GM13977 (cell line): ENCODE results near the gene TINCR.

Experiments
- DNase-seq: peaks from one replicate; pipeline ENCODE4 v3.0.0; 2012; ENCODE audit warnings: low spot score
- in situ Hi-C: fragments of 300-500 bp; cut with MboI; formaldehyde crosslinking; loops from one replicate; pipeline ENCODE4 v1.12.0; 2022; ENCODE audit warnings: low sequenced_read_pairs, low pct_unique_long_range_greater_than_20kb, mixed read lengths, inconsistent platforms; ENCODE audit not compliant: unreplicated experiment
- TF ChIP-seq, protein P1 (sequence below): IDR thresholded peaks from 2 replicates; pipeline ENCODE4 v1.5.1; 2012; ENCODE audit warnings: mild to moderate bottlenecking, control low read depth; ENCODE audit not compliant: insufficient read depth; ENCODE audit errors: extremely low read depth, missing control alignments

The TINCR gene

DNA sequence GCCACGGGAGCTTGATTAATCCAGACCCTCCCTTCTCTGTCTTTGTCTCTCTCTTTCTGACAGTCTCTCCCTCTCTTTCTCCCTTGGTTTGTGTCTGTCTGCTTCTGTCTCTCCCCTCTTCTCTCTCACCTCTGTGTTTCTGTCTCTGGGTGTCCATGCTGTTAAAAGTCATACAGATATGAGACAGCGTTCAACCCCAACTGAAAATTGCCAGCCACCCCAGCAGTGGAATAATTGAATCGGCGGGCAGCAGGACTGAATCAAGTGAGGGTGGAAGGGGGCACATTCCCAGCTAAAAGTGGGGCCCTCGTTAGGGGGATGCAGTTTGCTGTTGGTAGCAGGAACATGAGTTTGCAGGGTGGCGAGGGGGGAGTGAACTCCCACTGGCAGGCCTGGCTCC, 43.7 kb downstream of the TINCR start:
- in situ Hi-C loops: no loop called here
- no peak for DNase-seq
- TF ChIP-seq, protein P1, sequence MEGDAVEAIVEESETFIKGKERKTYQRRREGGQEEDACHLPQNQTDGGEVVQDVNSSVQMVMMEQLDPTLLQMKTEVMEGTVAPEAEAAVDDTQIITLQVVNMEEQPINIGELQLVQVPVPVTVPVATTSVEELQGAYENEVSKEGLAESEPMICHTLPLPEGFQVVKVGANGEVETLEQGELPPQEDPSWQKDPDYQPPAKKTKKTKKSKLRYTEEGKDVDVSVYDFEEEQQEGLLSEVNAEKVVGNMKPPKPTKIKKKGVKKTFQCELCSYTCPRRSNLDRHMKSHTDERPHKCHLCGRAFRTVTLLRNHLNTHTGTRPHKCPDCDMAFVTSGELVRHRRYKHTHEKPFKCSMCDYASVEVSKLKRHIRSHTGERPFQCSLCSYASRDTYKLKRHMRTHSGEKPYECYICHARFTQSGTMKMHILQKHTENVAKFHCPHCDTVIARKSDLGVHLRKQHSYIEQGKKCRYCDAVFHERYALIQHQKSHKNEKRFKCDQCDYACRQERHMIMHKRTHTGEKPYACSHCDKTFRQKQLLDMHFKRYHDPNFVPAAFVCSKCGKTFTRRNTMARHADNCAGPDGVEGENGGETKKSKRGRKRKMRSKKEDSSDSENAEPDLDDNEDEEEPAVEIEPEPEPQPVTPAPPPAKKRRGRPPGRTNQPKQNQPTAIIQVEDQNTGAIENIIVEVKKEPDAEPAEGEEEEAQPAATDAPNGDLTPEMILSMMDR: no peak

DNA sequence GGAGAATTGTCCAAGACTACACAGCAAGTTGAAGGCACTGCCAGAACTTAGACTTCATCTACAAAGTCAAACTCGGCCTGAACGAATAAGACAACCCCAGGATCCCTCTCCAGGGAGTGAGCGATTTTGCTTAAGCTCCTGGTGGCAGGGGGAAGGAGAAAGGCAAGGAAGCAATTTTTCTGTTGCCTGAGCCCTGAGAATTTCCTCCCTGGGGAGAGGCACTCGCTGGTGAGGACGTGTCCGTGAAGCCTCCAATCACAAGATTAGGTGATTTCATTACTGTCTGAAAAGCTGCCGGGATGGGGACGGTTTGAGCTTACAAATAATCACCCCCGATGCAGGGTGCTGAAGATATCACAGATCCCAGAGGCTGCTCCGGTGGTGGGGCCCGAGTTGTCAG, 45.6 kb downstream of the TINCR start:
- TF ChIP-seq, protein P1: no peak
- in situ Hi-C loops: no loop called here
- no peak for DNase-seq

DNA sequence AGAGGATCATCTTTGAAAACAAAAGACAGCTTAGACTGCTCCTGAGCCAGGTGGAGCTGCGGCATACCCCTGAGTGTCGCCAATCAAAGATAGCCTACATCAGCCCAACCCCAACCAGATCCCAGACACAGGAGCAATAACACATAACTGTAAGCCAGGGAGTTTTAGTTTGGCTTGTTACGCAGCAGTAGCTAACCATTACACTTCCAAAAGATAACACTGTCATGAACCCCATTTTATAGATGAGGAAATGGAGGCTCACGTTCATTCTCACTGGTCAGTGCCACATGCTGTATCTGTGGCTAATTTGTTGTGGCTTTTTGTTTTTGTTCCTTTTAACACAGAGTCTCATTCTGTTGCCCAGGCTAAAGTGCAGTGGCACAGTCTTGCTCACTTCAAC, 47.3 kb downstream of the TINCR start:
- in situ Hi-C loops: no loop called here
- DNase-seq: no peak
- TF ChIP-seq, protein P1: no peak

DNA sequence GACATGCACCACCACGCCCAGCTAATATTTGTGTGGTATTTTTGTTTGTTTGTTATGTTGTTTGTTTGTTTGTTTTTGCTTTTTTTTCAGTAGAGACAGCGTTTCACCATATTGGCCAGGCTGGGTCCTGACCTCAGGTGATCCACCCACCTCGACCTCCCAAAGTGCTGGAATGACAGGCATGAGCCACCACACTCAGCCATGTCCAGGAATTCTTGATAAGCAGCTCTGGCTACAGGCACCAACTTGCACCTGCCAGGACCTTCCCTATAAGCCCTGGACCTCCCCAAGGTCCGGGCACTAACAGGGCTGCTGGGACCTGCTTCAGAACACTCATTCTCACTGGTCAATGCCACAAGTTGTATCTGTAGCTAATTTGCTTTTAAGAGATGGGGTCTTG, 48.7 kb downstream of the TINCR start:
- in situ Hi-C loops: no loop called here
- DNase-seq: no peak

DNA sequence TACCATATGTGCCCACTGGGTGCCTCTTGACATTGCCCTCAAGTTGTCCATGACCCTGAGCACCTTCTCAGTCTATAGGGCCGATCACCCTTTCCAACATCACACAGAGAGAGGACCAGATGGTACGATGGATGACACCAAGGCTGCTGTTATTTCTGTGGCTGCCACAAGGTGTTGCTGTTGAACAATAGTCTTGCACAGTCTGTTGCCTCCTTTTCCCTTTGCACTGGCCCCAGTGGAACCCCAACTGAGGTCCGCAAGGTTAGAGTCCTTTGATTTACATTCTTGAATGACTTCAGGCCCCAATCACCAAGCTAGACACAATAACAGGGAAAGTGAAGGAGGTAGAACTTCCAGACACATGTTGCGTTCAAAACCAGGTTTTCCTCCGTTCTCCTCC, 52.0 kb downstream of the TINCR start:
- DNase-seq: no peak
- in situ Hi-C loops: no loop called here
- TF ChIP-seq, protein P1: no peak

More for the DNA sequence above, 48.7 kb downstream of the TINCR start:
- TF ChIP-seq, protein P1: no peak

DNA sequence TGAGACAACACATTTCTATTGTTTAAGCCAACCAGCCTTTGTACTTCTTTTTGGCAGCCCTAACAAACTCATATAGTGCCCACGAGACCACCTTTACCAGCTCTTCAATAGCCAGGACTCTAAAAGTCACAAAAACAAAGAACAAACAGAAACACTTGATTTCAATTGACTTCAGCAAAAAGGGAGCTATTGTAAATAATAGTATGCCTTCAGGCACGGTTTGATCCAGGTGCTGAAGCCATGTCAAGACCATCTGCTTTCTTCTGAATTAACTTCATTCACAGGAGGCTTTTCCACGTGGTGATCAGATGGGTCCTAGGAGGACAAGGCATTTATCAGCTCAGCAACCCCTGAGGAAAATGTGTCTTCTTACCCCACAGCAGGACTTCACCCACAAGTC, 53.8 kb downstream of the TINCR start:
- TF ChIP-seq, protein P1: no peak
- DNase-seq: no peak
- in situ Hi-C loops: no loop called here

DNA sequence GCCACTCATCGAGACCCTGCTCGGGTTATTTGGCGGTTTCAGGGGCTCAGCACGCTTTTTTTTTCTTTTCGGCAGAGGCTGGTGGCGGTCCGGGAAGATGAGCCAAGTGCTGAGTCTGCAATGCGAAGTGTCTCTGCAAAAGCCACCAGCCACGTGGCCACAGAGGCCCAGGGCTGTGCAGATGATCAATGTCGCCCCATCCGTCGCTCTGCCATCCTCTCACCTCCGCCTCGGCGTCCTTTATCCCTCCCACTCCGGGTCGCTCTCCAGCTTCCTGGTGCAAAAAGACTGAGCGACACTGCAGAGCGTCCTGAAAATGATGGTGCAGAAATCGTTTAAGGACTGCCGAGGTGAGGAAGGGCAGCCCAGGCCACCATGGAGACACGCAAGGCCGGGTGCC, 55.0 kb downstream of the TINCR start:
- no peak for DNase-seq
- in situ Hi-C loops: no loop called here
- TF ChIP-seq, protein P1: no peak
